Muscle of back (tissue), 13 donors: ENCODE results near the gene SCD. TPM values are rescaled to one million over a fixed set of nuclear protein-coding genes. Genes with fewer than 3 reads are reported as not detected.
"Not testable (repeated sequence)": the region's sequence is repeated elsewhere in the genome, so short reads cannot be mapped to it uniquely, and the experiment has no call there.

Experiments used
- DNase-seq, 3 donors: peaks; one replicate each; pipeline versions ENCODE4 v3.0.0 to v3.0.0-alpha.2; 2013
- long read RNA-seq, 9 donors: transcript quantifications; one replicate each; lab custom pipeline, GENCODE V29; 2026
- polyA plus RNA-seq, 10 donors: library from polyadenylated mRNA; unstranded; fragments of 120-200 nt; gene quantifications; one replicate each; pipeline ENCODE4 v1.2.1, GENCODE V29; 2013; ENCODE audit not compliant: insufficient read length in 10 of 10

Gene SCD
- 10 to 100 TPM; 12.6 to 33.0 (median 19.0) TPM for polyA plus RNA-seq
- long read RNA-seq, donor 1, full-length matches to known transcripts, result 3 of 3 reads
- long read RNA-seq, donor 1, partial matches to known transcripts, result 0 of 3 reads
- long read RNA-seq, donor 1, other reads (novel, unspliced or antisense), result 0 of 3 reads
- long read RNA-seq, donor 2, full-length matches to known transcripts, result 1 of 1 reads
- long read RNA-seq, donor 2, partial matches to known transcripts, result 0 of 1 reads
- long read RNA-seq, donor 2, other reads (novel, unspliced or antisense), result 0 of 1 reads
- long read RNA-seq, donor 3, result 0 reads
- long read RNA-seq, donor 4, full-length matches to known transcripts, result 1 of 1 reads
- long read RNA-seq, donor 4, partial matches to known transcripts, result 0 of 1 reads
- long read RNA-seq, donor 4, other reads (novel, unspliced or antisense), result 0 of 1 reads
- long read RNA-seq, donor 5, full-length matches to known transcripts, result 3 of 3 reads
- long read RNA-seq, donor 5, partial matches to known transcripts, result 0 of 3 reads
- long read RNA-seq, donor 5, other reads (novel, unspliced or antisense), result 0 of 3 reads
- long read RNA-seq, donor 6, full-length matches to known transcripts, result 3 of 3 reads
- long read RNA-seq, donor 6, partial matches to known transcripts, result 0 of 3 reads
- long read RNA-seq, donor 6, other reads (novel, unspliced or antisense), result 0 of 3 reads
- long read RNA-seq, donor 7, full-length matches to known transcripts, result 2 of 2 reads
- long read RNA-seq, donor 7, partial matches to known transcripts, result 0 of 2 reads
- long read RNA-seq, donor 7, other reads (novel, unspliced or antisense), result 0 of 2 reads
- long read RNA-seq, donor 8, full-length matches to known transcripts, result 1 of 1 reads
- long read RNA-seq, donor 8, partial matches to known transcripts, result 0 of 1 reads
- long read RNA-seq, donor 8, other reads (novel, unspliced or antisense), result 0 of 1 reads
- long read RNA-seq, donor 9, full-length matches to known transcripts, result 1 of 1 reads
- long read RNA-seq, donor 9, partial matches to known transcripts, result 0 of 1 reads
- long read RNA-seq, donor 9, other reads (novel, unspliced or antisense), result 0 of 1 reads

DNA sequence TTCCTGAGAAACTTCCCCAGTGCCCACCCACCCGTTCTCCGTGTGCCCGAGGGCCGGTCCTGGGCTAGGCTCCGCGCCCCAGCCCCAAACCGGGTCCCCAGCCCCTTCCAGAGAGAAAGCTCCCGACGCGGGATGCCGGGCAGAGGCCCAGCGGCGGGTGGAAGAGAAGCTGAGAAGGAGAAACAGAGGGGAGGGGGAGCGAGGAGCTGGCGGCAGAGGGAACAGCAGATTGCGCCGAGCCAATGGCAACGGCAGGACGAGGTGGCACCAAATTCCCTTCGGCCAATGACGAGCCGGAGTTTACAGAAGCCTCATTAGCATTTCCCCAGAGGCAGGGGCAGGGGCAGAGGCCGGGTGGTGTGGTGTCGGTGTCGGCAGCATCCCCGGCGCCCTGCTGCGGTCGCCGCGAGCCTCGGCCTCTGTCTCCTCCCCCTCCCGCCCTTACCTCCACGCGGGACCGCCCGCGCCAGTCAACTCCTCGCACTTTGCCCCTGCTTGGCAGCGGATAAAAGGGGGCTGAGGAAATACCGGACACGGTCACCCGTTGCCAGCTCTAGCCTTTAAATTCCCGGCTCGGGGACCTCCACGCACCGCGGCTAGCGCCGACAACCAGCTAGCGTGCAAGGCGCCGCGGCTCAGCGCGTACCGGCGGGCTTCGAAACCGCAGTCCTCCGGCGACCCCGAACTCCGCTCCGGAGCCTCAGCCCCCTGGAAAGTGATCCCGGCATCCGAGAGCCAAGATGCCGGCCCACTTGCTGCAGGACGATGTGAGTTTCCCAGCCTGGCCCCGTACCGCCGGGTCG, at the start of gene SCD:
SCD (plus strand) TSS at position 469 of the 803 bp plus-strand sequence; CDS start at position 741, 272 bp downstream.
- DNase-seq, result peak; percentile 78 to 91 (median 89)

- DNase-seq, result no peak
Observed at GRCh38 chr10:100297242-100297641, 49.8 kb upstream of the SCD start.

DNA sequence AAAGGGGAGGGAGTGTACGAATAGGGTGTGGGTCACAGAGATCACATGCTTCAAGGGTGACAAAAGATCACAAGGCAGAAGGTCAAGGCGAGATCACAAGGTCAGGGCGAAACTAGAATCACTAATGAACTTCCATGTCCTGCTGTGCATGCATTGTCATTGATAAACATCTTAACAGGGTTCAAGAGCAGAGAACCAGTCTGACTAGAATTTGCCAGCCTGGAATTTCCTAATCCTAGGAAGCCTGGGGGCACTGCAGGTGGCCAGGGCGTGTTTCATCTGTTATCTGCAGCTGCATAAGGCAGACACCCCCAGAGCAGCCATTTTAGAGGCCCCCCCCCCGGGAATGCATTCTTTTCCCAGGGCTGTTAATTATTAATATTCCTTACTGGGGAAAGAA, 45.9 kb upstream of the SCD start:
- not testable (repeated sequence) for DNase-seq

GRCh38 chr10:100303724-100304319, 43.2 kb upstream of the SCD start:
- DNase-seq, result peak in 1 of 3 donors; percentile 18

- no peak for DNase-seq
Observed at GRCh38 chr10:100304414-100304813, 42.6 kb upstream of the SCD start.

- no peak for DNase-seq
Observed at GRCh38 chr10:100306861-100307260, 40.2 kb upstream of the SCD start.

DNA sequence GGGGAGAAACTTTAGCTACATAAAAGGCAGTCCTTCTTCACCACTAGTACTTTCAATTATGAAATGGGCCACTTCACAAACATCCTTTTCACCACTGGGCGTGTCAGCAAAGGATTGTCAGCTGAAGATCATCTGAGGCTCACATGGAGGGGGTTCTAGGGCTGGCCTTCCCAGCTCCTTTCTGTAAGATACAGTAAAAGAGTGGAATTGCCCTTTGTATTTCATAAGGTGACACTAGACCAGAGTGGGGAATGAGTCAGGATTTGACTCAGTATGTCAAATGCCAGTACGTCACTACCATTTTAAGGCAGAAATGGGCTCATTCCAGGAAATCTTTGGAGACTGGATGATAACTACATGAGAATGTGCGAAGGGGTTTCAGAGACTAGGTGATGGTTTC, 39.3 kb upstream of the SCD start:
- no peak for DNase-seq

DNA sequence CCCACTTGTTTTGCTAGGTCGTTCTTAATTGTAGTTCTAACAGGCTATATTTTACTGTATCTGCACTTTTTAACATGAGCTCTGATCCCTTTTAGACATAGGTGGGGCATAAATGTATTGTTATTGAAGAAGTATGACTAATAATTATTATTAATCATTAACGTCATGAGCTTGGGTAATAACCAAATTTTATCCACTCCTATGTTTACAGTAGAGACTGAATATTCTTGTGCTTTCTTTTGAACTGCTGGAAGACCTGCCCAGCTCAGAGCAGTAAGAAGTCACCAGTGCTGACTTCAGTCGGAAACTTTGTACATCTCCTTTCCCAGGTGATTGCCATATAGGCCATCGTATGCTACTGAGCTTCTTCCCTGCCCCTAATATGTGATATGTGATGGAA, 35.7 kb upstream of the SCD start:
- no peak for DNase-seq

DNA sequence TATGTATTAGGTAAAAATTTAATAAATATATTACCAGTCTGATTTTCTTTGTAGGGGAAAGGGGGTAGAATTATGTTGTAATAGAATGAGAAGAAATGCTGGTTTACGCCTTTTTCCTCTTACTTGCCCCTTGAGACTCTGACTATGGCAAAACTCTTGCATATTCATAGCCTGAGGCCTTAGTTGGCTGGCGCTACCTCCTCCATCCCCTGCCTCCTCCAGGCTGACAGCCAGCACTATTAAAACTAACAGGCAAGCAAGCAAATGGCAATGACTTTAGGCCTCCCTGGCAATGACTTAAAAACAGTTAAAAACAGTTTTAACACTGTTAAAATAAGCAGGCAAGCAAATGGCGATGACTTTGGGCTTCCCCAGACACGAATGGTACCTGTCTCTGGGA, 31.4 kb upstream of the SCD start:
- no peak for DNase-seq

DNA sequence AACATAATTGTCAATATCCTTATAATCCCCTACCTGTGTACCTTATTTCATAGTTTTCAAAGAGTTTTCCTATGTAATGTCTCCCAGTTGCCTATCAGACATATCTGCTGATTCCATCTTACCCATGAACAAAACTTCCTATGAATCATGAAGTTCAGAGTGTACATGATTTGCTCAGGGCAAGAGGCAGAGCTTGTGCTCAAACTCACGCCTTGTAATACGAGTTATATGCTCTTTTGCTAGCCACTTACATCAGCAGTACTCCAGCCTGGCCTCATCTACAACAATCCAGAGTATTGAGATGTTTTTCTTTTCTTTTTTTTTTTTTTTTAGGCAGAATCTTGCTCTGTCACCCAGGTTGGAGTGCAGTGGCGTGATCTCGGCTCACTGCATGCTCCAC, 28.8 kb upstream of the SCD start:
- DNase-seq, result no peak

DNA sequence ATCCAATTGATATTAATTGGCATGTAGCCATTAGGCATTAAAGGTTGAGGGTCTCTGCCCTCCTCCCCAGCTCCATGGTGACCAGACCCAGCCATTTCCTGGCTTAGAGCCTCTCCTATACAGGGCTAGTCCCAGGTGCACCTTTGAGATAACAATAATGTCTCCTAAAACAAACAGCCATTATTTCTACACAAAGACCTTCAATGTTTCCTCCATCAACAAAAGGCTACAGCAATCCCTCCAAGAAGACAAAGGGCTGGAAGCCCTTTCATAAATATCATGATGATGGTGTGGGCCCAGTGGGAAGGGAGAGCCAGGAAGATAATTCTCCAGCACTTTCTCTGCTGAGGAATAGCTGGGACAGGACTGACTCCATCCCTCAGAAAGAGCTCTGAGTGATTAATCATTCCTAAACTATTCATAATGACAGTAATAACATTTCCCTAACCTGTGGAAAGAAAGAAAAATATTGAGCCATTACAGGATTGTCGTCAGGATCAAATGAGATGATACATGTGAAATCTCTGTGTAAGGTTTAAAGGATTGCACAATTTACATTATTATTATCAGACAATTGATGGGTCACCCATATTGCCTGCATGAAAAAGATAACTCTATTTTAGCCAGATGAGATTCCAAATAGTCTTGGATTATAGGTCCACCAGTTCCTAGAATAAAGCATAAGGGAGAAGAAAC, 27.2 kb upstream of the SCD start:
- no peak for DNase-seq

GRCh38 chr10:100325158-100325557, 21.9 kb upstream of the SCD start:
- no peak for DNase-seq

DNA sequence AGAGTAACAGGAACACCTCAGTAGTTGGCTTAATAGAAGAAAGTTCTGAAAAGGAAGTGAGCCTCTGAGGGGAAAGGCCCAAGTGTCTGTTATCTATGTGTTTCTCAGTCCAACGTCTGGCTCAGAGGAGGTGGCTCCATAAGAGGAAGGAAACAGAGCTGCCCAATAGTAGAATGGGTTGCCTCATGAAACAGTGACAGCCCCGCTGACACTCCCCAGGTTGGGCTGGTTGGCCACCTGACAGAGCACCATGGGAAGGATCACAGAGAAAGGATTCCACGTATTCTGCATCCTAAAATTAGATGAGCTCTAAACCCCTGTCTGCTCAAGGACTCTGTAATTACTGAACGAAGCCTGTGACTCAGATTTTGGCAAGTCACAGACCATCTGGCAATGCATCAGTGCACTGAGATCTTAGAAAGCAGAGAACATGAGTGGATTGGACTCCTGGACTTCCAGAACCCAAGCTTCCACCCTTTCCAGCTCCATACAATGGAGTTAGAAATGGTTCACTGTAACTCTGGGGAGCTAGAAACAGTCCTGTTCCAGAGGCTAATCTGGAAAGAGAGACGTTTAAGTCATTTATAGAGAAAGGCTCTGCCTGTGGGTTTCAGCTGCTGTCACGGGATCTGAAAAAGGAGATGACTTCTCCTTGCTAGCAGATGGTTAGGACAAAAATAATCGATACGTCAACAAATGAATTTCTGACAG, 19.9 kb upstream of the SCD start:
- peak in 1 of 3 donors; percentile 12 for DNase-seq

GRCh38 chr10:100327718-100328009, 19.4 kb upstream of the SCD start:
- no peak for DNase-seq

DNA sequence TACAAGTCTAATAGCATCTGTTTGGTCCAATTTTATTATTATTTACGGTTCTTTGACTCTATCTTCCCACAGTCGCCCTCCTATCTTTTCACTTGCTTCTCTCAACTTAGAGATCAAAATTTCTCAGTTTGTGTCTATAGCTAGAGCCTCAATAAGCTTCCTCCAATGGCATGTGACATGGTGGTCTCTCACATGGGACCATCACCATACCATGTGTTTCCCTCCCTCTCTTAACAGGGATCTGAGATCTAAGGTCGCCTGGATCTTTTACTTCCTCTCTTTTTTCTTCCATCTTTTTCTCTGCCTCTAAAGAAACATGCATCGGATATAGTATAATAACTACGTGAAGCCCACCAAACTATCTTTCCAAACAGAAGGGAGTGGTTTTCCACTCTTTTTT, 18.8 kb upstream of the SCD start:
- DNase-seq, result no peak

GRCh38 chr10:100330079-100330478, 17.0 kb upstream of the SCD start, which contains the start of gene PKD2L1:
Gene PKD2L1, minus strand, starts transcription at chr10:100330228. Its CDS starts 125 bp downstream, at chr10:100330103.
- DNase-seq, result no peak

DNA sequence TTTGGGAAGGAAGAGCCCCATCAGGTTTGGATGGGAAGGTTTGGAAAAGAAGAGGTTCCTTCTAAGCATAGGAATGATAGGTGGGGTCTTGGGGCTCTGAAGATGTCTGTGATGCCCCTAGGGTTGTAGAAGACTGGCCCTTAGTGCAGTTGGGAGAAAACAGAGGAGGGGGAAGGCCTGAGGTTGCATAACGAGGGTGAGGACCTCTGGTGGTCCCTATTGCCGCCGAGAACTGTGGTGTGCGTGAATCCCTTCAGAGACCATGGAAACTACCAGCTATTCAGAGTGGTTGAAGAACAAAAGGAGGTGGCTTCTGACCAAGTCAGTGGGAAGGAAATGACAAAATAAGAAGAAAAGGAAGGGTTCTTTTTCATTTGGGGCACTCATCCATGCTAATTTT, 13.9 kb upstream of the SCD start:
- no peak for DNase-seq

DNA sequence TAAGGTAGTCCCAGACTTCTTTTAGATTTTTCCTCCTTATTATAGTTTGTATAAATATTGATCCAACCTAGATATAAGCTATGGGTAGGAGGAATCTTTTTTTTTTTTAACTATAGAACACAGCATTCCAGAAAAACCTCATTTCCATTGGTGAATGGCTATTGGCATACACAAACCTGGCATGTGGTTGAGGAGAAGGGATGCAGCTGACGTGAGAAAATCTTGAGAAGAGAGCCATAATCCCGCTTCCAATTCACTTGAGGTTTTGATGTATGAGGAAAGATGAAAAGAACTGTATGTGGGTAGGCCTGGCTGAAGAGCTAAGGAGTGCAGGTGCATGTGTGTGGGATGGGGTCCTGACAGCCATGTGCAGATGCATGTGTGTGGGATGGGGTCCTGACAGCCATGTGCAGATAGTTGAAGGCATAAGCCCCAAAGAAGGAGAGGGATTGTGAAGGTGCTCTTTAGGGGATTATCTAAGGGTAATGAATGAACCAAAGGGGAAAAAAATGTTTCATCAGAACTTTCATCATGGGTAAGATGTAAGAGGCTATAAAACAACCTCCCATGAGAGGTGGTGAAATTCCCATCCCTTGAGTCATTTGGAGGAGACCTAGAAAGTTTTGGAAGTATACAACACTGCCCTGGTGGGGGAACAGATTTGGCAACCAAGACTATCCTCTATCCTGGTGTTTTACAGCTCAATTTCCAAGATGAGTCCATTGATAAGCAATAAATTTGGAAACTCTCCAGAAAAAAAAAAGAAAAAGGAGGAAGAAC, 13.2 kb upstream of the SCD start:
- no peak for DNase-seq

- DNase-seq, result no peak
Observed at GRCh38 chr10:100334762-100335161, 12.3 kb upstream of the SCD start.
